ENCODE data around the gene SRGAP3. TPM values are rescaled to one million over a fixed set of nuclear protein-coding genes. Genes with fewer than 3 reads are reported as not detected.

SRGAP3 gene
- total RNA-seq, 1 experiment from 2014 or later = 17.9 TPM

- ATAC-seq = no peak
- no peak overlapping the region for H3K27ac Mint-ChIP-seq
- peaks cover 45% of the 10 kb centered on the region for H3K4me1 Mint-ChIP-seq
- ChIA-PET CTCF (interaction anchor here (0.5 to 1.3 kb wide), 3 partner anchors 9 to 161 kb away, joined by 3 to 4 read pairs (median 3); no protein-coding TSS in a partner anchor), POLR2A (no interaction called here)
- H3K9me3 Mint-ChIP-seq = no peaks in the 10 kb centered on the region
- DNase-seq (ENCODE audit: low spot score) = no peak
- H3K4me3 Mint-ChIP-seq = no peak overlapping the region
- TF ChIP-seq STAT6 (CRISPR knock-in tag; conservative IDR thresholded peaks at IDR 0.05; ENCODE audit: low read depth) (no peak), ZNF263 (CRISPR knock-in tag; IDR thresholded peaks at IDR 0.05; ENCODE audit: low read depth) (no peak), JUN (CRISPR knock-in tag; IDR thresholded peaks at IDR 0.05) (no peak), E2F4 (CRISPR knock-in tag; IDR thresholded peaks at IDR 0.05; ENCODE audit: borderline replicate concordance, low read depth) (no peak), KAT7 (CRISPR knock-in tag; IDR thresholded peaks at IDR 0.05; ENCODE audit: borderline replicate concordance) (no peak), CREM (CRISPR knock-in tag; IDR thresholded peaks at IDR 0.05) (no peak), ZNF671 (CRISPR knock-in tag; IDR thresholded peaks at IDR 0.05) (no peak), CDX4 (CRISPR knock-in tag; IDR thresholded peaks at IDR 0.05; ENCODE audit: borderline replicate concordance) (no peak), HMGA2 (CRISPR knock-in tag; IDR thresholded peaks at IDR 0.05) (no peak)
- TF ChIP-seq, protein P1, sequence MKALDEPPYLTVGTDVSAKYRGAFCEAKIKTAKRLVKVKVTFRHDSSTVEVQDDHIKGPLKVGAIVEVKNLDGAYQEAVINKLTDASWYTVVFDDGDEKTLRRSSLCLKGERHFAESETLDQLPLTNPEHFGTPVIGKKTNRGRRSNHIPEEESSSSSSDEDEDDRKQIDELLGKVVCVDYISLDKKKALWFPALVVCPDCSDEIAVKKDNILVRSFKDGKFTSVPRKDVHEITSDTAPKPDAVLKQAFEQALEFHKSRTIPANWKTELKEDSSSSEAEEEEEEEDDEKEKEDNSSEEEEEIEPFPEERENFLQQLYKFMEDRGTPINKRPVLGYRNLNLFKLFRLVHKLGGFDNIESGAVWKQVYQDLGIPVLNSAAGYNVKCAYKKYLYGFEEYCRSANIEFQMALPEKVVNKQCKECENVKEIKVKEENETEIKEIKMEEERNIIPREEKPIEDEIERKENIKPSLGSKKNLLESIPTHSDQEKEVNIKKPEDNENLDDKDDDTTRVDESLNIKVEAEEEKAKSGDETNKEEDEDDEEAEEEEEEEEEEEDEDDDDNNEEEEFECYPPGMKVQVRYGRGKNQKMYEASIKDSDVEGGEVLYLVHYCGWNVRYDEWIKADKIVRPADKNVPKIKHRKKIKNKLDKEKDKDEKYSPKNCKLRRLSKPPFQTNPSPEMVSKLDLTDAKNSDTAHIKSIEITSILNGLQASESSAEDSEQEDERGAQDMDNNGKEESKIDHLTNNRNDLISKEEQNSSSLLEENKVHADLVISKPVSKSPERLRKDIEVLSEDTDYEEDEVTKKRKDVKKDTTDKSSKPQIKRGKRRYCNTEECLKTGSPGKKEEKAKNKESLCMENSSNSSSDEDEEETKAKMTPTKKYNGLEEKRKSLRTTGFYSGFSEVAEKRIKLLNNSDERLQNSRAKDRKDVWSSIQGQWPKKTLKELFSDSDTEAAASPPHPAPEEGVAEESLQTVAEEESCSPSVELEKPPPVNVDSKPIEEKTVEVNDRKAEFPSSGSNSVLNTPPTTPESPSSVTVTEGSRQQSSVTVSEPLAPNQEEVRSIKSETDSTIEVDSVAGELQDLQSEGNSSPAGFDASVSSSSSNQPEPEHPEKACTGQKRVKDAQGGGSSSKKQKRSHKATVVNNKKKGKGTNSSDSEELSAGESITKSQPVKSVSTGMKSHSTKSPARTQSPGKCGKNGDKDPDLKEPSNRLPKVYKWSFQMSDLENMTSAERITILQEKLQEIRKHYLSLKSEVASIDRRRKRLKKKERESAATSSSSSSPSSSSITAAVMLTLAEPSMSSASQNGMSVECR (CRISPR knock-in tag; IDR thresholded peaks at IDR 0.05; ENCODE audit: borderline replicate concordance) = no peak
- TF ChIP-seq, protein P2, sequence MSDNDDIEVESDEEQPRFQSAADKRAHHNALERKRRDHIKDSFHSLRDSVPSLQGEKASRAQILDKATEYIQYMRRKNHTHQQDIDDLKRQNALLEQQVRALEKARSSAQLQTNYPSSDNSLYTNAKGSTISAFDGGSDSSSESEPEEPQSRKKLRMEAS (CRISPR knock-in tag; IDR thresholded peaks at IDR 0.05) = no peak
- no peaks in the 10 kb centered on the region for H3K36me3 Mint-ChIP-seq
- H3K27me3 Mint-ChIP-seq (ENCODE audit: low read depth) = no peaks in the 10 kb centered on the region
These were observed 56.2 kb downstream of the SRGAP3 start for GRCh38 chr3:9193211-9193610.

GRCh38 chr3:9192248-9193025, 57.0 kb downstream of the SRGAP3 start:
- peaks cover 41% of the 10 kb centered on the region for H3K4me1 Mint-ChIP-seq
- POLR2A ChIA-PET = no interaction called here
- CTCF ChIA-PET = interaction anchor here (0.5 to 1.3 kb wide), 3 partner anchors 9 to 162 kb away, joined by 3 to 4 read pairs (median 3); no protein-coding TSS in a partner anchor
- TF ChIP-seq TP53 (CRISPR knock-in tag; IDR thresholded peaks at IDR 0.05) = no peak
- TF ChIP-seq, protein P3, sequence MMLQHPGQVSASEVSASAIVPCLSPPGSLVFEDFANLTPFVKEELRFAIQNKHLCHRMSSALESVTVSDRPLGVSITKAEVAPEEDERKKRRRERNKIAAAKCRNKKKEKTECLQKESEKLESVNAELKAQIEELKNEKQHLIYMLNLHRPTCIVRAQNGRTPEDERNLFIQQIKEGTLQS (CRISPR knock-in tag; conservative IDR thresholded peaks at IDR 0.05) = no peak
- TF ChIP-seq E2F4 (CRISPR knock-in tag; IDR thresholded peaks at IDR 0.05; ENCODE audit: borderline replicate concordance, low read depth) = no peak
- no peak for TF ChIP-seq FOXJ3 (CRISPR knock-in tag; IDR thresholded peaks at IDR 0.05; ENCODE audit: borderline replicate concordance)
- TF ChIP-seq CREB1 (CRISPR knock-in tag; IDR thresholded peaks at IDR 0.05) = no peak
- TF ChIP-seq CTCF (IDR thresholded peaks at IDR 0.05) = no peak
- TF ChIP-seq TEAD4 (CRISPR knock-in tag; IDR thresholded peaks at IDR 0.05) = no peak
- no peak for TF ChIP-seq USF2 (CRISPR knock-in tag; IDR thresholded peaks at IDR 0.05)

More at GRCh38 chr3:9192248-9193025, 57.0 kb downstream of the SRGAP3 start:
- H3K4me3 Mint-ChIP-seq = no peak overlapping the region
- H3K36me3 Mint-ChIP-seq = no peaks in the 10 kb centered on the region
- DNase-seq (ENCODE audit: low spot score) (no peak), ATAC-seq (no peak)
- no peaks in the 10 kb centered on the region for H3K9me3 Mint-ChIP-seq
- H3K27me3 Mint-ChIP-seq (ENCODE audit: low read depth) = no peaks in the 10 kb centered on the region
- H3K27ac Mint-ChIP-seq = no peak overlapping the region

Measured in WTC11 (cell line).